HCT116 (cell line): ENCODE data around the gene ZNF443.
"Not testable (repeated sequence)": the region's sequence is repeated elsewhere in the genome, so short reads cannot be mapped to it uniquely, and the experiment has no call there.

Source experiments
- CTCF ChIP-seq, 3 experiments: fragments of 200-600 bp in 1 of 3; sonication (generic) in 1 of 3; IDR thresholded peaks in 2 of 3; conservative IDR thresholded peaks in 1 of 3; 2 replicates each; pipeline ENCODE4 v1.5.1; 2012 to 2017; ENCODE audit warnings: low read depth in 2 of 3, low read length in 2 of 3, antibody characterized with exemption in 1 of 3, borderline replicate concordance in 1 of 3, control low read depth in 1 of 3, mild to moderate bottlenecking in 1 of 3, mixed read lengths in 1 of 3, mixed run types in 1 of 3, moderate library complexity in 1 of 3; ENCODE audit not compliant: insufficient read depth in 1 of 3
- EZH2 ChIP-seq: fragments of 200-600 bp; sonication (generic); IDR thresholded peaks from 2 replicates; pipeline ENCODE4 v1.6.1; 2017; ENCODE audit warnings: antibody characterized with exemption, mixed run types
- POLR2A ChIP-seq: IDR thresholded peaks from 2 replicates; pipeline ENCODE4 v1.7.0; 2011; ENCODE audit warnings: borderline replicate concordance; ENCODE audit not compliant: insufficient read depth, insufficient read length; ENCODE audit errors: extremely low read depth
- POLR2AphosphoS5 ChIP-seq: IDR thresholded peaks from 2 replicates; pipeline ENCODE4 v1.6.1; 2011; ENCODE audit warnings: mild to moderate bottlenecking, low read depth, low read length, moderate library complexity
- SIN3A ChIP-seq: IDR thresholded peaks from 2 replicates; pipeline ENCODE4 v1.6.1; 2012; ENCODE audit warnings: low read depth
- YY1 ChIP-seq: IDR thresholded peaks from 2 replicates; pipeline ENCODE4 v1.6.1; 2011; ENCODE audit warnings: low read length, low read depth, moderate library complexity, mild to moderate bottlenecking; ENCODE audit not compliant: insufficient replicate concordance; ENCODE audit errors: extremely low read depth

GRCh38 chr19:12386365-12386764 is 54.5 kb downstream of the ZNF443 start:
- TF ChIP-seq CTCF (IDR thresholded peaks at IDR 0.05 in 2 of 3, conservative IDR thresholded peaks at IDR 0.05 in 1 of 3; ENCODE audit: borderline replicate concordance in 1 of 3, insufficient read depth in 1 of 3, low read depth in 2 of 3, low read length in 2 of 3); POLR2A; YY1; EZH2; POLR2AphosphoS5; SIN3A: not testable (repeated sequence)
